ENCODE data around the gene OR6J1.

- no peak for TF ChIP-seq EZH2phosphoT487 (IDR thresholded peaks at IDR 0.05; ENCODE audit: insufficient read depth, low read depth)
- TF ChIP-seq EZH2 (IDR thresholded peaks at IDR 0.05; ENCODE audit: insufficient read depth, poor library complexity, severe bottlenecking), result no peak
Observed at GRCh38 chr14:22653012-22653621, 9.0 kb upstream of the OR6J1 start.
